Neural cell (in vitro differentiated cells): ENCODE results near the gene TNFAIP8L3.

Experiments
- CTCF ChIP-seq: fragments of 450-650 bp; IDR thresholded peaks from 2 replicates; pipeline ENCODE4 v1.5.1; 2014; ENCODE audit warnings: antibody characterized with exemption, mild to moderate bottlenecking, moderate library complexity; ENCODE audit not compliant: poor library complexity, severe bottlenecking
- EZH2 ChIP-seq: fragments of 200-600, 300-800 bp; shearing (Covaris generic), sonication (generic); IDR thresholded peaks from 2 replicates; pipeline ENCODE4 v1.6.1; 2014; ENCODE audit warnings: antibody characterized with exemption, low read length, borderline replicate concordance, mild to moderate bottlenecking; ENCODE audit not compliant: insufficient read depth, poor library complexity, severe bottlenecking
- RAD21 ChIP-seq: fragments of 450-650 bp; conservative IDR thresholded peaks from 2 replicates; pipeline ENCODE4 v1.6.1; 2014; ENCODE audit warnings: antibody characterized with exemption, mild to moderate bottlenecking, moderate library complexity
- REST ChIP-seq: IDR thresholded peaks from 2 replicates; pipeline ENCODE4 v1.6.1; 2012; ENCODE audit warnings: borderline replicate concordance
- SMC3 ChIP-seq: fragments of 450-650 bp; conservative IDR thresholded peaks from 2 replicates; pipeline ENCODE4 v1.6.1; 2014; ENCODE audit warnings: antibody characterized with exemption, mild to moderate bottlenecking, moderate library complexity; ENCODE audit not compliant: poor library complexity
- TAF1 ChIP-seq: IDR thresholded peaks from 2 replicates; pipeline ENCODE4 v1.6.1; 2012; ENCODE audit warnings: low read depth

GRCh38 chr15:51054535-51054934 is 40.2 kb downstream of the TNFAIP8L3 start:
- TF ChIP-seq REST (no peak), RAD21 (no peak), CTCF (no peak), TAF1 (no peak), EZH2 (no peak), SMC3 (no peak)
